Endometrial microvascular endothelial cells (primary cell): ENCODE measurements around the gene CDKL5. TPM values are rescaled to one million over a fixed set of nuclear protein-coding genes. Genes with fewer than 3 reads are reported as not detected.

ENCODE experiments used
- in situ Hi-C: cut with HindIII; loops from 2 replicates; pipeline ENCODE4 v1.10.0; 2017; ENCODE audit warnings: low sequenced_read_pairs, low pct_unique_long_range_greater_than_20kb; ENCODE audit errors: inconsistent ontology term
- total RNA-seq: library from RNA; depleted of rRNA; stranded (reverse); fragments of >200 nt; gene quantifications from one replicate; pipeline ENCODE4 v1.2.3, GENCODE V29; 2015; ENCODE audit errors: inconsistent ontology term

CDKL5 gene
- total RNA-seq, 1 donor from 2014 or later: 0.93 TPM

- in situ Hi-C loops: no loop called here
Measured at GRCh38 chrX:18617407-18617750, 192.0 kb downstream of the CDKL5 start.

- in situ Hi-C loops: no loop called here
Measured at GRCh38 chrX:18619288-18619687, 193.9 kb downstream of the CDKL5 start.

- in situ Hi-C loops: no loop called here
Measured at GRCh38 chrX:18620349-18620748, 194.9 kb downstream of the CDKL5 start.

GRCh38 chrX:18624599-18624998 lies 199.2 kb downstream of the CDKL5 start:
- in situ Hi-C loops: no loop called here

GRCh38 chrX:18630934-18631333 lies 205.5 kb downstream of the CDKL5 start:
- in situ Hi-C loops: no loop called here

- in situ Hi-C loops: no loop called here
Measured at GRCh38 chrX:18638398-18638797, 213.0 kb downstream of the CDKL5 start.

GRCh38 chrX:18639280-18639679 lies 213.9 kb downstream of the CDKL5 start:
- in situ Hi-C loops: no loop called here

- in situ Hi-C loops: no loop called here
Measured at GRCh38 chrX:18640686-18641085, 215.3 kb downstream of the CDKL5 start.

GRCh38 chrX:18643243-18643642 lies 217.8 kb downstream of the CDKL5 start:
- in situ Hi-C loops: no loop called here

GRCh38 chrX:18643853-18644252 lies 218.4 kb downstream of the CDKL5 start:
- in situ Hi-C loops: no loop called here

- in situ Hi-C loops: no loop called here
Measured at GRCh38 chrX:18647621-18648020, 222.2 kb downstream of the CDKL5 start.

GRCh38 chrX:18649498-18649951 lies 224.1 kb downstream of the CDKL5 start:
- in situ Hi-C loops: no loop called here

- in situ Hi-C loops: no loop called here
Measured at GRCh38 chrX:18650662-18651061, 225.3 kb downstream of the CDKL5 start.

GRCh38 chrX:18652636-18653035 lies 227.2 kb downstream of the CDKL5 start:
- in situ Hi-C loops: no loop called here

GRCh38 chrX:18654875-18655836 lies 229.7 kb downstream of the CDKL5 start:
- in situ Hi-C loops: no loop called here

- in situ Hi-C loops: no loop called here
Measured at GRCh38 chrX:18661273-18661672, 235.9 kb downstream of the CDKL5 start.

GRCh38 chrX:18664947-18665346 lies 239.5 kb downstream of the CDKL5 start:
- in situ Hi-C loops: no loop called here

- in situ Hi-C loops: no loop called here
Measured at GRCh38 chrX:18666614-18667013, 241.2 kb downstream of the CDKL5 start.

- in situ Hi-C loops: no loop called here
Measured at GRCh38 chrX:18668071-18668835, 242.8 kb downstream of the CDKL5 start.

- in situ Hi-C loops: no loop called here
Measured at GRCh38 chrX:18672008-18672407, 246.6 kb downstream of the CDKL5 start, which contains the start of gene RS1. Gene RS1, minus strand, starts transcription at chrX:18672108. Its CDS starts 40 bp downstream, at chrX:18672068.
